HepG2 (cell line): Measurements from ENCODE around the gene NAIF1. TPM values are rescaled to one million over a fixed set of nuclear protein-coding genes. Genes with fewer than 3 reads are reported as not detected.
A peak's percentile ranks its signal among the peaks of the same experiment; 100 is the strongest.

Experiments used
- AFF4 ChIP-seq: sonication (generic); formaldehyde crosslinking; IDR thresholded peaks from 2 replicates; pipeline ENCODE4 v1.4.0; 2020; ENCODE audit warnings: missing genetic modification reagents
- ARHGAP35 ChIP-seq: sonication (generic); formaldehyde crosslinking; IDR thresholded peaks from 2 replicates; pipeline ENCODE4 v1.9.0; 2022; ENCODE audit warnings: mild to moderate bottlenecking, inconsistent platforms, moderate library complexity, missing genetic modification reagents, borderline replicate concordance
- ASH2L ChIP-seq: fragments of 300-600, 200-600 bp; sonication (generic); IDR thresholded peaks from 2 replicates; pipeline ENCODE4 v1.7.0; 2017; ENCODE audit warnings: low read depth, mild to moderate bottlenecking, moderate library complexity, mixed read lengths, low read length; ENCODE audit not compliant: insufficient read length
- CSRNP2 ChIP-seq: sonication (generic); formaldehyde crosslinking; conservative IDR thresholded peaks from 2 replicates; pipeline ENCODE4 v1.8.0; 2022; ENCODE audit warnings: low read depth, missing genetic modification reagents
- DNMT1 ChIP-seq: sonication (generic); formaldehyde crosslinking; IDR thresholded peaks from 2 replicates; pipeline ENCODE4 v1.5.1; 2020; ENCODE audit warnings: mild to moderate bottlenecking, missing genetic modification reagents
- E2F2 ChIP-seq: sonication (generic); formaldehyde crosslinking; IDR thresholded peaks from 2 replicates; pipeline ENCODE4 v1.4.0; 2020; ENCODE audit warnings: missing genetic modification reagents, borderline replicate concordance
- GATA4 ChIP-seq: sonication (generic); IDR thresholded peaks from 2 replicates; pipeline ENCODE4 v1.6.1; 2016; ENCODE audit warnings: antibody characterized with exemption, low read depth, borderline replicate concordance
- GLI4 ChIP-seq: sonication (generic); formaldehyde crosslinking; IDR thresholded peaks from 2 replicates; pipeline ENCODE4 v1.5.1; 2020; ENCODE audit warnings: missing genetic modification reagents, mild to moderate bottlenecking, moderate library complexity, borderline replicate concordance
- GLMP ChIP-seq: sonication (generic); formaldehyde crosslinking; IDR thresholded peaks from 2 replicates; pipeline ENCODE4 v1.9.0; 2021; ENCODE audit warnings: missing genetic modification reagents, mild to moderate bottlenecking, borderline replicate concordance
- POLR2A ChIP-seq, 2 experiments: IDR thresholded peaks; 2 replicates each; pipeline ENCODE4 v1.6.1; 2011; ENCODE audit warnings: low read depth in 2 of 2, low read length in 2 of 2, mild to moderate bottlenecking in 1 of 2, moderate library complexity in 1 of 2; ENCODE audit not compliant: insufficient read depth in 1 of 2
- ZFAT ChIP-seq: sonication (generic); formaldehyde crosslinking; conservative IDR thresholded peaks from 2 replicates; pipeline ENCODE4 v1.8.1; 2023; ENCODE audit warnings: missing genetic modification reagents, inconsistent platforms
- ZNF180 ChIP-seq: sonication (generic); formaldehyde crosslinking; IDR thresholded peaks from 2 replicates; pipeline ENCODE4 v1.4.0; 2020; ENCODE audit warnings: low read depth, missing genetic modification reagents, borderline replicate concordance
- ZNF264 ChIP-seq: sonication (generic); formaldehyde crosslinking; IDR thresholded peaks from 2 replicates; pipeline ENCODE4 v1.4.0; 2020; ENCODE audit warnings: missing genetic modification reagents
- ZNF3 ChIP-seq: IDR thresholded peaks from 2 replicates; pipeline ENCODE4 v1.7.0; 2017; ENCODE audit warnings: inconsistent platforms
- ZNF343 ChIP-seq: sonication (generic); formaldehyde crosslinking; IDR thresholded peaks from 2 replicates; pipeline ENCODE4 v1.4.0; 2020; ENCODE audit warnings: mild to moderate bottlenecking, missing genetic modification reagents
- ZNF382 ChIP-seq: sonication (generic); formaldehyde crosslinking; IDR thresholded peaks from 2 replicates; pipeline ENCODE4 v1.5.0; 2020; ENCODE audit warnings: missing genetic modification reagents, mild to moderate bottlenecking, borderline replicate concordance
- ZNF558 ChIP-seq: sonication (generic); formaldehyde crosslinking; IDR thresholded peaks from 2 replicates; pipeline ENCODE4 v1.9.0; 2022; ENCODE audit warnings: mild to moderate bottlenecking, missing genetic modification reagents, borderline replicate concordance
- ZNF784 ChIP-seq: sonication (generic); formaldehyde crosslinking; IDR thresholded peaks from 2 replicates; pipeline ENCODE4 v1.5.1; 2020; ENCODE audit warnings: missing genetic modification reagents, mild to moderate bottlenecking, borderline replicate concordance
- ZSCAN31 ChIP-seq: sonication (generic); formaldehyde crosslinking; IDR thresholded peaks from 2 replicates; pipeline ENCODE4 v1.5.0; 2020; ENCODE audit warnings: low read depth, mild to moderate bottlenecking, missing genetic modification reagents
- polyA plus RNA-seq, 8 experiments: library from polyadenylated mRNA; depleted of rRNA in 3 of 8; stranded (reverse) in 7 of 8; unstranded in 1 of 8; fragments of >200 nt; fragmentation: Illumina TruSeq in 4 of 8; extraction: Trizol in 4 of 8; gene quantifications; 2 replicates each; pipeline versions ENCODE4 v1.2.1 to v1.2.3, GENCODE V29; 2011 to 2016; ENCODE audit warnings: low read depth in 4 of 8, missing spikeins in 1 of 8, mixed read lengths in 1 of 8; ENCODE audit not compliant: insufficient read depth in 1 of 8
- total RNA-seq, 5 experiments: library from RNA; depleted of rRNA; stranded (reverse); fragments of >200 nt; fragmentation: Illumina TruSeq; extraction: Trizol; gene quantifications; 2 replicates each; pipeline ENCODE4 v1.2.3, GENCODE V29; 2016; ENCODE audit warnings: low read depth in 1 of 5

Gene NAIF1
- total and polyA plus RNA-seq, 2 of the 13 experiments (the other 11 are each of a cell fraction or from before 2014, with no cell fraction given): 6.0 to 6.9 TPM

- TF ChIP-seq AFF4 (CRISPR knock-in tag) (0 out of 2 replicates have a peak, but pooled peaks have one; percentile 44), ZFAT (CRISPR knock-in tag) (no peak), GATA4 (no peak), CSRNP2 (CRISPR knock-in tag) (no peak), ZNF343 (CRISPR knock-in tag) (0 out of 2 replicates have a peak, but pooled peaks have one; percentile 39), ZSCAN31 (no peak), ASH2L (no peak), GLMP (CRISPR knock-in tag) (no peak), E2F2 (CRISPR knock-in tag) (no peak), ZNF180 (no peak), ZNF3 (CRISPR knock-in tag) (no peak), DNMT1 (CRISPR knock-in tag) (no peak), POLR2A (IDR thresholded peaks at IDR 0.05; ENCODE audit: insufficient read depth in 1 of 2, low read depth in 2 of 2, low read length in 2 of 2) (peak in 1 of 2 experiments; percentile 67; a peak in 2 of 4 replicates), ZNF558 (CRISPR knock-in tag) (no peak), ZNF382 (CRISPR knock-in tag) (no peak), ZNF784 (CRISPR knock-in tag) (no peak), GLI4 (no peak), ARHGAP35 (CRISPR knock-in tag) (no peak), ZNF264 (CRISPR knock-in tag) (no peak)
Measured at GRCh38 chr9:128104171-128104618, 37.1 kb upstream of the NAIF1 start (continued).
